Activated T-cell treated with anti-CD3 and anti-CD28 coated beads, Interleukin-2, amount 50 U/mL, for 24 hours (primary cell): ENCODE results near the gene LAGE3.

Source experiments
- DNase-seq: peaks from one replicate; pipeline ENCODE4 v3.0.0-alpha.2; 2020
- H3K27ac Mint-ChIP-seq: 2 replicates; pipeline ENCODE4 v1.8.0; 2020; ENCODE audit warnings: mild to moderate bottlenecking, mixed read lengths
- H3K27me3 Mint-ChIP-seq: 2 replicates; pipeline ENCODE4 v1.8.0; 2020; ENCODE audit warnings: mixed read lengths
- H3K36me3 Mint-ChIP-seq: 2 replicates; pipeline ENCODE4 v1.8.0; 2020; ENCODE audit warnings: low read depth, mixed read lengths
- H3K4me1 Mint-ChIP-seq: 2 replicates; pipeline ENCODE4 v1.8.0; 2020; ENCODE audit warnings: low read depth, mixed read lengths
- H3K4me3 Mint-ChIP-seq: 2 replicates; pipeline ENCODE4 v1.8.0; 2020; ENCODE audit warnings: mild to moderate bottlenecking, moderate library complexity, mixed read lengths
- H3K9me3 Mint-ChIP-seq: 2 replicates; pipeline ENCODE4 v1.8.0; 2020; ENCODE audit warnings: mixed read lengths

Gene LAGE3

GRCh38 chrX:154487518-154488290 lies 8.6 kb upstream of the LAGE3 start:
- Mint-ChIP-seq H3K36me3 (peaks cover 55% of the 10 kb centered on the region), H3K27ac (no peak overlapping the region), H3K9me3 (no peaks in the 10 kb centered on the region), H3K4me3 (peak overlapping the region; percentile 77), H3K27me3 (peaks cover 8% of the 10 kb centered on the region), H3K4me1 (peaks cover 42% of the 10 kb centered on the region)
- DNase-seq: no peak

DNA sequence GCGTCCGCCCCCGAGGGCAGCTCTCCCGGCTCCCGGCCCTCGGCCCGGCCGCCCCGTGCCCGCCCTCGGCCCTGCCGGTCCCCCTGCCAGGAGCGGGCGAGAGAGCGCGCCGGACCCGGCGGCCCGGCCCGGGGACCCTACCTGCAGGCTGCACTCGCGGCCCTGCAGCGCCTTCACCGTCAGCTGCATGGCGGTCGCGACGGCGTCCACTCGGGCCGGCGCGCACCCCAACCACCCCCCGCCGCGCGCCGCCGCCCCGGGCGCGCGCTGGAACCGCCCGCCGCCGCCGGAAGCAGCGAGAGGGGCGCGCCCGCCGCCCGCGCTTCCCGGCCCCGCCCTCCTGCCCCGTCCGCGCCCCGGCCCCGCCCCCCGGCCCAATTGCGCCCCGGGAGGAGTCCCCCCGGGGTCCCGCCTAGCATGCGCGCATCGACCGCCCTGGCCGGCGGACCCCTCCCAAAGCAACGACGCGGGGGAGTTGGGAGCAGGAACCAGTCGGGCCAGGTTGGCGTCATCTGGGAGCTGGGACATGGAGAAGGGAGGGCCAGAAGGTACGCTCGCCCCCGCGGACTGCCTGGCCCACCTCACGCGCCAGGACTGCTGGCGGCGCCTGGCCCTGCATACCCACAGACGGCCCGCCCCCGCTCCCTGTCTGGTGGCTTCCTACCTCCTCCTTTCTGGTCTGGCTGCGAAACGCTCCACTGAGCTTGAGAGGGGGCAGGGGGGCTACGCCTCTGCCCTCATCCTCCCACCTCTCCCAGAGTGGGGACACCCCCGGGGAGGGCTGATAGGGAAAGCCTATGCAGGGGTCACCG lies 7.5 kb upstream of the LAGE3 start, which contains the start of gene UBL4A:
Gene UBL4A, minus strand, starts transcription at position 220 of the 812 bp plus-strand sequence. Its CDS starts 31 bp downstream, at position 189.
- Mint-ChIP-seq H3K9me3 (no peaks in the 10 kb centered on the region), H3K27ac (peak within 1 kb of the TSS; percentile 85), H3K4me1 (peaks cover 42% of the 10 kb centered on the region), H3K36me3 (peaks cover 55% of the 10 kb centered on the region), H3K4me3 (peak within 1 kb of the TSS; percentile 78), H3K27me3 (peaks cover 17% of the 10 kb centered on the region)
- peak; percentile 77 for DNase-seq

- H3K4me3 Mint-ChIP-seq: peak overlapping the region; percentile 78
- H3K36me3 Mint-ChIP-seq: peaks cover 55% of the 10 kb centered on the region
- peak; percentile 61 for DNase-seq
- H3K9me3 Mint-ChIP-seq: no peaks in the 10 kb centered on the region
- peaks cover 39% of the 10 kb centered on the region for H3K4me1 Mint-ChIP-seq
- no peak overlapping the region for H3K27ac Mint-ChIP-seq
- peaks cover 19% of the 10 kb centered on the region for H3K27me3 Mint-ChIP-seq
Measured at GRCh38 chrX:154486052-154486395, 6.9 kb upstream of the LAGE3 start.

- Mint-ChIP-seq H3K4me3 (peak overlapping the region; percentile 78), H3K27me3 (peaks cover 19% of the 10 kb centered on the region), H3K4me1 (peaks cover 39% of the 10 kb centered on the region), H3K36me3 (peaks cover 55% of the 10 kb centered on the region), H3K9me3 (no peaks in the 10 kb centered on the region), H3K27ac (peak overlapping the region; percentile 61)
- DNase-seq: no peak
Measured at GRCh38 chrX:154485150-154486051, 6.3 kb upstream of the LAGE3 start.

GRCh38 chrX:154484255-154485149 lies 5.4 kb upstream of the LAGE3 start:
- Mint-ChIP-seq H3K27me3 (peaks cover 19% of the 10 kb centered on the region), H3K4me3 (peak overlapping the region; percentile 78), H3K27ac (peak overlapping the region; percentile 61), H3K36me3 (peaks cover 48% of the 10 kb centered on the region), H3K4me1 (peaks cover 40% of the 10 kb centered on the region), H3K9me3 (no peaks in the 10 kb centered on the region)
- DNase-seq: no peak

DNA sequence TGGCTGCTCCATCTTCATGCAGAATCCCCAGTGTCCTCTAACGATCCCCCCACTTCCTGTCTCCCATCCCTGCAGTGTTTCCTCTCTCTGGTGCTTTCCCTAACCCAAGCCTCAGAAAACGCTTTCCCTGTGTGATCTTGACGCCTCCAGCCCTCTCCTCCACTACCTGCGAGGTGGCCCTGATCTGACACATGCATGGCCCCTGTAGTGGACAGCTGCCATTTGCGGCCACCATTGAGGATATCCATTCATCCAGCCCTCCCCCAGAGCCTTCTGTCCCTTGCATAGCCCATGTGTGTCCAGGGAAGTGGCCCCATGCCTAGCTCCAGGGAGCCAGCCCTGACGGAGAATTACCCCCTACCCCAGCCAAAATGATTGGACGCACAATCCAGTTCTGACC lies 4.2 kb upstream of the LAGE3 start:
- peaks cover 41% of the 10 kb centered on the region for H3K36me3 Mint-ChIP-seq
- H3K27ac Mint-ChIP-seq: peak overlapping the region; percentile 67
- peak overlapping the region; percentile 13 for H3K4me3 Mint-ChIP-seq
- H3K4me1 Mint-ChIP-seq: peaks cover 33% of the 10 kb centered on the region
- no peak for DNase-seq
- H3K27me3 Mint-ChIP-seq: peaks cover 19% of the 10 kb centered on the region
- no peaks in the 10 kb centered on the region for H3K9me3 Mint-ChIP-seq

GRCh38 chrX:154482786-154483185 lies 3.7 kb upstream of the LAGE3 start:
- Mint-ChIP-seq H3K9me3 (no peaks in the 10 kb centered on the region), H3K4me3 (no peak overlapping the region), H3K36me3 (peaks cover 36% of the 10 kb centered on the region), H3K27me3 (peaks cover 15% of the 10 kb centered on the region), H3K27ac (no peak overlapping the region), H3K4me1 (peaks cover 29% of the 10 kb centered on the region)
- no peak for DNase-seq

GRCh38 chrX:154481911-154482601 lies 3.0 kb upstream of the LAGE3 start:
- Mint-ChIP-seq H3K27me3 (peaks cover 14% of the 10 kb centered on the region), H3K36me3 (peaks cover 28% of the 10 kb centered on the region), H3K27ac (no peak overlapping the region), H3K4me3 (no peak overlapping the region), H3K9me3 (no peaks in the 10 kb centered on the region), H3K4me1 (peaks cover 34% of the 10 kb centered on the region)
- no peak for DNase-seq

DNA sequence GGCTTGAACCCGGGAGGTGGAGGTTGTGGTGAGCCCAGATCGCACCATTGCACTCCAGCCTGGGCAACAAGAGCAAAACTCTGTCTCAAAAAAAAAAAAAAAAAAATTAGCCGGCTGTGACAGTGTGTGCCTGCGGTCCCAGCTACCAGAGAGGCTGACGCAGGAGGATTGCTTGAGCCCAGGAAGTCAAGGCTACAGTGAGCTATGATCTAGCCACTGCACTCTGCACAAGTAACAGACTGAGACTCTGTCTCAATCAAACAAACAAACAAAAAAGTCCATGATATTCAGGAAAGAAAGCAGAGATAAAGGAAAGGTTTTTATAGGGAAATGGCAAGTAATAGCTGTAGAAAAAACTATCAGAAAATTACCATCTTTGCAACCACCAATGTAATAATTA lies 2.1 kb upstream of the LAGE3 start:
- Mint-ChIP-seq H3K27ac (no peak overlapping the region), H3K4me3 (no peak overlapping the region), H3K9me3 (no peaks in the 10 kb centered on the region), H3K4me1 (peaks cover 32% of the 10 kb centered on the region), H3K36me3 (peaks cover 26% of the 10 kb centered on the region), H3K27me3 (peaks cover 14% of the 10 kb centered on the region)
- DNase-seq: no peak

DNA sequence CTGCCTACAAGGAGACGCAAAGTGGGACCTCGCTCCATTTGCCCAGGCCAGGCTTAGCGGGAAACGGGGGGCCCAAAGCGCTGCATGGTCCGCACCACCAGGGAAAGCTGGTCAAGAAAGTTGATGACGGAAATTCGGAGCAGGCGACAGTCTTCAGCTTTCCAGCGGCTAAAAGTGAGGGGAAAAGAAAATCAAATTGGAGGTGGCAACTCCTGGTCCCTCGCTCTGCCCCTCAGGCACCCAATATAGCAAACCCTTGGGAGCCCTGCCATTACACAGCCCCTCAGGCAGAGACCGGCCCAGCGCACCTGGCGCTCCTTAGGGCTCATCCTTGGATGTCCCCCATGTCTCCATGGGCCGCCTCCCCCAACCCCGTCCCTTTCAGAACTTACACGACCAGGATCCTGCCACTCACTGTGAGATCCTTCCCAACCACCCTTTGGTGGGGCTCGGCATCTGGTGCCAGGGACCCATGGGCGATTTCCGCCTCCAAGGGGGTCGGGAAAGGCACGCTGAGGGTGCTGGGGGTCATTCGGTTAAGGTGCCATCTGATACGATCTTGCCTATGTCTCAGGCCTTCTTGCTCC lies 1.1 kb downstream of the LAGE3 start:
- H3K4me3 Mint-ChIP-seq: peak overlapping the region; percentile 84
- no peak for DNase-seq
- H3K9me3 Mint-ChIP-seq: no peaks in the 10 kb centered on the region
- peaks cover 19% of the 10 kb centered on the region for H3K4me1 Mint-ChIP-seq
- H3K27me3 Mint-ChIP-seq: peaks cover 15% of the 10 kb centered on the region
- H3K27ac Mint-ChIP-seq: peak overlapping the region; percentile 94
- H3K36me3 Mint-ChIP-seq: peaks cover 13% of the 10 kb centered on the region

DNA sequence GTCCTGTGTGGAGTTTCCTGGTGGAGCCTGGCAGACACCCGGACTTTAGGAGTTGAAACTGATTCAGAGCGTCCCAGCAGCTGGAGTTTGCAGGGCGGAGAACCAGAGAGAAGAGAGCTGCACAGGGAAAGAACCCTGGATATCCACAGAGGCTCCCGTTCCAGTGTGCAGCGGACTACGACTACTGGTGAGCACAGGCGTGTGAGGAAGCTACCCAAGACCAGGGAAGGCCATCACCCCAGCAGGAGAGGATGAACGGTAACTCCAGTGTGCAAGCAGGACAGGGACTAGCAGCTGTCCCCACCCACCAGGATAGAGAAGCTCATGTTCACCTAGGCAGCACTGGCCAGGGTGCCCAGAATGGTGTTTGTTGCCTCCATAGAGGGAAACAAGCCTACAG lies 2.3 kb downstream of the LAGE3 start:
- peaks cover 22% of the 10 kb centered on the region for H3K36me3 Mint-ChIP-seq
- no peaks in the 10 kb centered on the region for H3K9me3 Mint-ChIP-seq
- peaks cover 19% of the 10 kb centered on the region for H3K4me1 Mint-ChIP-seq
- H3K27me3 Mint-ChIP-seq: peaks cover 9% of the 10 kb centered on the region
- DNase-seq: no peak
- no peak overlapping the region for H3K4me3 Mint-ChIP-seq
- no peak overlapping the region for H3K27ac Mint-ChIP-seq

DNA sequence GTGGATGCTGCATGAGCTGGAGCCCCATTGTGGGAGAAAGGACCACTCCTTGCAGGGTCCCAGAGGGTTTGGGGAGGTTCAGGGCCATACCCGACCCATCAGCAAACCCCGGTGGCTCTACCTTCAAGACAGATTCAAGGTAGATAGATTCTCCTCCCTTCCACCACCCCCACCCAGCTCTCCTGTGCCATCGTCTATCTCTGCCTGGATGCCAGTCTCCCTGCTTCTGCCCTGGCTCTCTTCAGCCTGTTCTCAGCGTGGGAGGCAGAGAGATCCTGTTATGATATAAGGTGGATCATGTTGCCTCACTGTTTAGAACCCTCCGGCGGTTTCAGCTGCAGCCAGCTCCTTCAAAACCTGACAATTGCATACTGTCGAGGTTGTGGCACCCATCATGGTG lies 5.4 kb downstream of the LAGE3 start:
- H3K9me3 Mint-ChIP-seq: no peaks in the 10 kb centered on the region
- no peak overlapping the region for H3K27ac Mint-ChIP-seq
- H3K27me3 Mint-ChIP-seq: peaks cover 5% of the 10 kb centered on the region
- peaks cover 12% of the 10 kb centered on the region for H3K4me1 Mint-ChIP-seq
- no peak overlapping the region for H3K4me3 Mint-ChIP-seq
- no peak for DNase-seq
- H3K36me3 Mint-ChIP-seq: peaks cover 46% of the 10 kb centered on the region
